A549 (cell line): ENCODE measurements around the gene PI16.

Experiments used
- CEBPB ChIP-seq, 2 experiments: fragments of >200 bp in 1 of 2; sonication (Bioruptor Twin) in 1 of 2; formaldehyde crosslinking in 1 of 2; IDR thresholded peaks; 2 replicates each; pipeline ENCODE4 v1.6.1; 2012 to 2016
- CHD2 ChIP-seq: fragments of 150-350 bp; IDR thresholded peaks from 2 replicates; pipeline ENCODE4 v1.6.1; 2014; ENCODE audit warnings: low read length; ENCODE audit not compliant: partially characterized antibody
- CTCF ChIP-seq: fragments of >200 bp; sonication (Bioruptor Twin); formaldehyde crosslinking; IDR thresholded peaks from 3 replicates; pipeline ENCODE4 v1.5.1; 2016
- FOSB ChIP-seq: fragments of 250-450 bp; sonication (Bioruptor Pico); IDR thresholded peaks from 2 replicates; pipeline ENCODE4 v1.5.0; 2020; ENCODE audit warnings: mild to moderate bottlenecking, moderate library complexity
- MYC ChIP-seq: IDR thresholded peaks from 2 replicates; pipeline ENCODE4 v1.6.1; 2012; ENCODE audit warnings: mild to moderate bottlenecking, inconsistent platforms, low read length, improper control_type of control experiment, borderline replicate concordance
- PBX3 ChIP-seq: IDR thresholded peaks from 2 replicates; pipeline ENCODE4 v1.6.1; 2012

- TF ChIP-seq FOSB (CRISPR knock-in tag) = no peak
- TF ChIP-seq CTCF = no peak
- no peak for TF ChIP-seq PBX3
- no peak for TF ChIP-seq CHD2
- TF ChIP-seq MYC = no peak
- TF ChIP-seq CEBPB (IDR thresholded peaks at IDR 0.05) = no peak
Observed at GRCh38 chr6:36967757-36968156, 13.2 kb downstream of the PI16 start.
